ENCODE data around the gene NUP37.

DNA sequence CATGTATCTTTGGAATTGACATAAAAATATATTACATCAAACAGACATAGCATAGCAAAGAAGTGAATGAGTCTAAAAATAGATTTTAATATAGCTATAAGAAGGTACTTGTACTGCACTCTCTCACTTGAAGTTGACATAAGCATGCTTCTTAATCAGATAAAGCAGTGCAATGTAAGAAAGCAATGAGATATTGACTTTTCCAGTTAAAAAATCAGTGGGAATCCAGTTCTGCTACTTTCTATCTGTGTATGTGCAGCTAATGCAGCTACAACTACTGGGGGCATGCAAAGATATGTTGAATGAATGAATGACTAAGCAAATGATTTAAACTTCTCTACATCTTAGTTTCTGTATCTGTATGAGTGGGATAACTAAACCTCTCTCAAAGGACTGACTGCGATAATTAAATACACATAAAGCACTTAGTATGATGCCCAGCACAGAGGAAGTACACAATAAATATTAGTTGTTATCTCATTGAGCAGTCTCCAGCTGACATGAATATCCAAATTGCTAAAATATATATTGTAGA is 68.4 kb downstream of the NUP37 start:
- TF ChIP-seq, protein P1, sequence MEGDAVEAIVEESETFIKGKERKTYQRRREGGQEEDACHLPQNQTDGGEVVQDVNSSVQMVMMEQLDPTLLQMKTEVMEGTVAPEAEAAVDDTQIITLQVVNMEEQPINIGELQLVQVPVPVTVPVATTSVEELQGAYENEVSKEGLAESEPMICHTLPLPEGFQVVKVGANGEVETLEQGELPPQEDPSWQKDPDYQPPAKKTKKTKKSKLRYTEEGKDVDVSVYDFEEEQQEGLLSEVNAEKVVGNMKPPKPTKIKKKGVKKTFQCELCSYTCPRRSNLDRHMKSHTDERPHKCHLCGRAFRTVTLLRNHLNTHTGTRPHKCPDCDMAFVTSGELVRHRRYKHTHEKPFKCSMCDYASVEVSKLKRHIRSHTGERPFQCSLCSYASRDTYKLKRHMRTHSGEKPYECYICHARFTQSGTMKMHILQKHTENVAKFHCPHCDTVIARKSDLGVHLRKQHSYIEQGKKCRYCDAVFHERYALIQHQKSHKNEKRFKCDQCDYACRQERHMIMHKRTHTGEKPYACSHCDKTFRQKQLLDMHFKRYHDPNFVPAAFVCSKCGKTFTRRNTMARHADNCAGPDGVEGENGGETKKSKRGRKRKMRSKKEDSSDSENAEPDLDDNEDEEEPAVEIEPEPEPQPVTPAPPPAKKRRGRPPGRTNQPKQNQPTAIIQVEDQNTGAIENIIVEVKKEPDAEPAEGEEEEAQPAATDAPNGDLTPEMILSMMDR (IDR thresholded peaks at IDR 0.05) = no peak
- TF ChIP-seq EZH2phosphoT487 (IDR thresholded peaks at IDR 0.05) (no peak), EZH2 (IDR thresholded peaks at IDR 0.05) (no peak)

Data from neural progenitor cell (in vitro differentiated cells).